ENCODE measurements around the gene KCNF1.

DNA sequence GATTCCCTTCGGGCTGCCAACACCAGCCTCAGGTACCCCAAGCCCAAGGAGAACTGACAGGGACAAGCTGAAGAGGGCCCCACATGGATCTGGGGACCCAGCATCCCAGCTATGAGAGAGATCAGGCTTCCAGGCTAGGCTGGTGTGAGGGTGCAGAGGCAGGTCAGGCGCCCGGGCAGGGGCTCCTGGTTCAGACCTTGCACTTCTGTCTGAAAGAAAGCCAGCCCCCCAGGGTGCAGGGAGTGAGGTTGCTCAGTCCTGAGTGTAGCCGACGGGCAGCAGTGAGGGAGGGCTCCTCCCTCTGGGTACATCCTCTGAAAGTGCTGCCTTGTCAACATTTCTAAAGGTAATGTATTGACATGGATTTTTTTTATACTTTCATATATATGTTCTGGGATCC is 33.1 kb downstream of the KCNF1 start:
- no peak for TF ChIP-seq POLR2A (IDR thresholded peaks at IDR 0.05)
- no peak for TF ChIP-seq CTCF (IDR thresholded peaks at IDR 0.05)
- TF ChIP-seq EP300 (IDR thresholded peaks at IDR 0.05) = no peak

All from tibial nerve (tissue), 4 donors.